ENCODE results near the gene HAUS5. TPM values are rescaled to one million over a fixed set of nuclear protein-coding genes. Genes with fewer than 3 reads are reported as not detected.
A peak's percentile ranks its signal among the peaks of the same experiment; 100 is the strongest.

The HAUS5 gene
- total RNA-seq, 1 donor from 2014 or later, result 5.3 TPM

DNA sequence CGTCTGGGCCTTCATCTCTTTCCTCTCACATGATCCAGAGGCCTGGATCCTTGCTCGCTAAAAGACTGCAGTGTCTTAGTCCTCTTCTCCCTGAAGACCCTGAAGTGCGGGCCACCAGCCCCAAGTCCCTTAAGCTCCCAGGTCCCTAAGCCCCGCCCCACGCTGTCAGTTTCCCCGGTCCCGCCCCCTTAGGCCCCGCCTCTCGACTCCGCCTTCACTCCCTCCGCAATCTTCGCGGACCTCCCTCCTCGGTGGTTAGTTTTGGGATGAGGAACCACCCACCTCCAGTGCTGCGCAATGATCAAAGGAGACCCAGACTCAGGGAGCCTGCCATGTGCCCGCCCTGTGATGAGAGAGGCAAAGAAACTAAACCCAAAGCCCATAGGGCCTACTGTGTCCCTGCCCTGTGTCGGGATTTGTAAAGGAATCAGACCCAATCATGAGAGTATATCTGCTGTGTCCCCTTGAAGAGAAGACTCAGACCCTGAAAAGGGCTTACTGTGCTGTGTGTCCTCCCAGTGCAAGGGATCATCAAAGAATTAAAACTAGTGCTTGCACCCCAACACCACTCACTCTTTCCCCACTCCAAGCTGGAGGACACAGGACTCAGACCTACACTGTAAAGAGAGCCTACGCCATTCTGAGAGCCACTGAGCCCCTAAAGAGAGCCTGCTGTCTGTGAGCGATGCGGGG, 32.6 kb downstream of the HAUS5 start:
- H3K4me1 ChIP-seq (ENCODE audit: insufficient read depth, low read length), result peaks cover 21% of the 10 kb centered on the region
- H3K4me1 Mint-ChIP-seq (ENCODE audit: low read depth, unreplicated experiment), result peaks cover 5% of the 10 kb centered on the region
- H2AFZ ChIP-seq (ENCODE audit: low read depth, low read length), result peak overlapping the region; percentile 95
- DNase-seq (ENCODE audit: low read depth) (no peak), FAIRE-seq (no peak)
- no peaks in the 10 kb centered on the region for H3K27me3 Mint-ChIP-seq (ENCODE audit: low read depth, unreplicated experiment)
- no peak for TF ChIP-seq EZH2 (IDR thresholded peaks at IDR 0.05; ENCODE audit: insufficient read depth, low read length)
- TF ChIP-seq CTCF (IDR thresholded peaks at IDR 0.05; ENCODE audit: insufficient read depth, low read depth, low read length), result no peak
- no peaks in the 10 kb centered on the region for H3K9me3 Mint-ChIP-seq (ENCODE audit: unreplicated experiment)
- H3K9me3 ChIP-seq (ENCODE audit: insufficient read depth, low read depth, low read length), result no peaks in the 10 kb centered on the region
- H3K4me3 ChIP-seq (ENCODE audit: insufficient read depth, low read depth, low read length), result peak overlapping the region; percentile 47
- H3K36me3 ChIP-seq (ENCODE audit: insufficient read depth, low read length), result no peaks in the 10 kb centered on the region
- peak overlapping the region; percentile 62 for H3K27ac Mint-ChIP-seq (ENCODE audit: unreplicated experiment)
- peak overlapping the region; percentile 95 for H3K4me2 ChIP-seq (ENCODE audit: low read length)
- peaks cover 20% of the 10 kb centered on the region for H3K79me2 ChIP-seq (ENCODE audit: insufficient read depth, low read length)
- H3K27ac ChIP-seq (ENCODE audit: low read depth, low read length), result no peak overlapping the region
- H3K9ac ChIP-seq (ENCODE audit: low read length), result peak overlapping the region; percentile 70
- peak overlapping the region; percentile 81 for H3K4me3 Mint-ChIP-seq (ENCODE audit: unreplicated experiment)
- peaks cover under 1% of the 10 kb centered on the region for H4K20me1 ChIP-seq (ENCODE audit: insufficient read depth, low read length)
- peaks cover 2% of the 10 kb centered on the region for H3K36me3 Mint-ChIP-seq (ENCODE audit: low read depth, unreplicated experiment)
- H3K27me3 ChIP-seq (ENCODE audit: insufficient read depth, low read length), result no peaks in the 10 kb centered on the region

DNA sequence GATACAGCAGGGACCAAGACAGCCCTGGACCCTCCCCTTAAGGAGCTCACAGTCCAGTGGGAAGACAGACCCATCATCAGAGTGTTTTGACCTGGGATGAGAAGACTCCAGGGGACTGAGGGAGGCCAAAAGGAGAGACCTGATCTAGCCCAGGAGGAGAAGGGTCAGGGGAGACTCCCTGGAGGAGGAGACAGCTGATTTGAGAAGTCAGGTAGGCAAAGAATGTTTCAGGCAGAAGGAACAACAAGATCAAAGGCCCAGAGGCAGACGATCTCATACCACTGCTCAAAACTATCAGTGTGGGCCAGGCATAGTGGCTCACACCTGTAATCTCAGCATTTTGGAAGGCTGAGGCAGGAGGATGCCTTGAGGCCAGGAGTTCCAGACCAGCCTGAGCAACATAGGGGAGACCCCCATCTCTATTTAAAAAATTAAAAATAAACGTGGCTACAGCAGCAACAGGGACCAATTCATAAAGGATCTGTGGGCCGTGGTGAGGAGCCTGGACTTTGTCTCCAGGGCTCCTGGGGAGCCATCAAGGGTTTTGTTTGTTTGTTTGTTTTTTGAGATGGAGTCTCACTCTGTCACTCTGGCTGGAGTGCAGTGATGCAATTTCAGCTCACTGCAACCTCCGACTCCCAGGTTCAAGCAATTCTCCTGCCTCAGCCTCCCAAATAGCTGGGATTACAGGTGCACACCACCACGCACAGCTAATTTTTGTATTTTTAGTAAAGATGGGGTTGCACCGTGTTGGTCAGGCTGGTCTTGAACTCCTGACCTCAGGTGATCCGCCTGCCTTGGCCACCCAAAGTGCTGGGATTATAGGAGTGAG, 33.4 kb downstream of the HAUS5 start:
- Histone ChIP-seq H4K20me1 (ENCODE audit: insufficient read depth, low read length) (peaks cover 8% of the 10 kb centered on the region), H3K9me3 (ENCODE audit: insufficient read depth, low read depth, low read length) (no peaks in the 10 kb centered on the region), H3K4me1 (ENCODE audit: insufficient read depth, low read length) (peaks cover 21% of the 10 kb centered on the region), H3K4me2 (ENCODE audit: low read length) (peak overlapping the region; percentile 95), H3K4me3 (ENCODE audit: insufficient read depth, low read depth, low read length) (no peak overlapping the region), H3K36me3 (ENCODE audit: insufficient read depth, low read length) (no peaks in the 10 kb centered on the region), H2AFZ (ENCODE audit: low read depth, low read length) (peak overlapping the region; percentile 29), H3K27ac (ENCODE audit: low read depth, low read length) (no peak overlapping the region), H3K27me3 (ENCODE audit: insufficient read depth, low read length) (no peaks in the 10 kb centered on the region), H3K79me2 (ENCODE audit: insufficient read depth, low read length) (peaks cover 28% of the 10 kb centered on the region), H3K9ac (ENCODE audit: low read length) (no peak overlapping the region)
- FAIRE-seq (no peak), DNase-seq (ENCODE audit: low read depth) (no peak)
- peak overlapping the region; percentile 81 for H3K4me3 Mint-ChIP-seq (ENCODE audit: unreplicated experiment)
- H3K36me3 Mint-ChIP-seq (ENCODE audit: low read depth, unreplicated experiment), result peaks cover 2% of the 10 kb centered on the region
- no peaks in the 10 kb centered on the region for H3K27me3 Mint-ChIP-seq (ENCODE audit: low read depth, unreplicated experiment)
- no peaks in the 10 kb centered on the region for H3K9me3 Mint-ChIP-seq (ENCODE audit: unreplicated experiment)
- H3K27ac Mint-ChIP-seq (ENCODE audit: unreplicated experiment), result no peak overlapping the region
- peaks cover 7% of the 10 kb centered on the region for H3K4me1 Mint-ChIP-seq (ENCODE audit: low read depth, unreplicated experiment)
- TF ChIP-seq CTCF (IDR thresholded peaks at IDR 0.05; ENCODE audit: insufficient read depth, low read depth, low read length) (no peak), EZH2 (IDR thresholded peaks at IDR 0.05; ENCODE audit: insufficient read depth, low read length) (no peak)

Data from astrocyte (in vitro differentiated cells and primary cell).